Mesothelial cell of epicardium (in vitro differentiated cells): Measurements from ENCODE around the gene YBEY. TPM values are rescaled to one million over a fixed set of nuclear protein-coding genes. Genes with fewer than 3 reads are reported as not detected.
A peak's percentile ranks its signal among the peaks of the same experiment; 100 is the strongest.

Experiments
- DNase-seq, 2 experiments: peaks; one replicate each; pipeline ENCODE4 v3.0.0; 2021; ENCODE audit warnings: low spot score in 2 of 2; ENCODE audit not compliant: unreplicated experiment in 2 of 2
- H3K27ac Mint-ChIP-seq: 2 replicates; pipeline ENCODE4 v1.8.0; 2021; ENCODE audit warnings: mixed read lengths
- H3K27me3 Mint-ChIP-seq: 2 replicates; pipeline ENCODE4 v1.8.0; 2021; ENCODE audit warnings: low read depth, mixed read lengths
- H3K36me3 Mint-ChIP-seq: 2 replicates; pipeline ENCODE4 v1.8.0; 2021; ENCODE audit warnings: mixed read lengths
- H3K4me1 Mint-ChIP-seq: 2 replicates; pipeline ENCODE4 v1.8.0; 2021; ENCODE audit warnings: mixed read lengths
- H3K4me3 Mint-ChIP-seq: 2 replicates; pipeline ENCODE4 v1.8.0; 2021; ENCODE audit warnings: mild to moderate bottlenecking, moderate library complexity, mixed read lengths
- H3K9me3 Mint-ChIP-seq: 2 replicates; pipeline ENCODE4 v1.8.0; 2021; ENCODE audit warnings: mixed read lengths
- total RNA-seq: library from RNA; stranded (reverse); gene quantifications from 3 replicates; pipeline ENCODE4 v1.2.1, GENCODE V29; 2021
- TF ChIP-seq, protein P1 (sequence below): fragments of 200-600 bp; sonication (generic); IDR thresholded peaks from one replicate; pipeline ENCODE4 v1.5.0; 2021; ENCODE audit warnings: antibody characterized with exemption; ENCODE audit not compliant: unreplicated experiment

Gene YBEY
- total RNA-seq, 1 donor from 2014 or later, result 18.4 TPM

- Mint-ChIP-seq H3K27ac (peak overlapping the region; percentile 41), H3K4me3 (peak overlapping the region; percentile 77), H3K36me3 (peaks cover 9% of the 10 kb centered on the region), H3K9me3 (no peaks in the 10 kb centered on the region), H3K27me3 (no peaks in the 10 kb centered on the region), H3K4me1 (peaks cover 32% of the 10 kb centered on the region)
- TF ChIP-seq, protein P1, sequence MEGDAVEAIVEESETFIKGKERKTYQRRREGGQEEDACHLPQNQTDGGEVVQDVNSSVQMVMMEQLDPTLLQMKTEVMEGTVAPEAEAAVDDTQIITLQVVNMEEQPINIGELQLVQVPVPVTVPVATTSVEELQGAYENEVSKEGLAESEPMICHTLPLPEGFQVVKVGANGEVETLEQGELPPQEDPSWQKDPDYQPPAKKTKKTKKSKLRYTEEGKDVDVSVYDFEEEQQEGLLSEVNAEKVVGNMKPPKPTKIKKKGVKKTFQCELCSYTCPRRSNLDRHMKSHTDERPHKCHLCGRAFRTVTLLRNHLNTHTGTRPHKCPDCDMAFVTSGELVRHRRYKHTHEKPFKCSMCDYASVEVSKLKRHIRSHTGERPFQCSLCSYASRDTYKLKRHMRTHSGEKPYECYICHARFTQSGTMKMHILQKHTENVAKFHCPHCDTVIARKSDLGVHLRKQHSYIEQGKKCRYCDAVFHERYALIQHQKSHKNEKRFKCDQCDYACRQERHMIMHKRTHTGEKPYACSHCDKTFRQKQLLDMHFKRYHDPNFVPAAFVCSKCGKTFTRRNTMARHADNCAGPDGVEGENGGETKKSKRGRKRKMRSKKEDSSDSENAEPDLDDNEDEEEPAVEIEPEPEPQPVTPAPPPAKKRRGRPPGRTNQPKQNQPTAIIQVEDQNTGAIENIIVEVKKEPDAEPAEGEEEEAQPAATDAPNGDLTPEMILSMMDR, result no peak
- DNase-seq, result peak; percentile 47 to 67
These were observed 39.2 kb downstream of the YBEY start for GRCh38 chr21:46325073-46325912.

- TF ChIP-seq, protein P1, result no peak
- peaks cover 13% of the 10 kb centered on the region for H3K36me3 Mint-ChIP-seq
- H3K4me1 Mint-ChIP-seq, result peaks cover 24% of the 10 kb centered on the region
- DNase-seq, result no peak
- H3K27ac Mint-ChIP-seq, result peak overlapping the region; percentile 67
- no peak overlapping the region for H3K4me3 Mint-ChIP-seq
- no peaks in the 10 kb centered on the region for H3K9me3 Mint-ChIP-seq
- H3K27me3 Mint-ChIP-seq, result no peaks in the 10 kb centered on the region
These were observed 40.1 kb downstream of the YBEY start for GRCh38 chr21:46326110-46326703.

DNA sequence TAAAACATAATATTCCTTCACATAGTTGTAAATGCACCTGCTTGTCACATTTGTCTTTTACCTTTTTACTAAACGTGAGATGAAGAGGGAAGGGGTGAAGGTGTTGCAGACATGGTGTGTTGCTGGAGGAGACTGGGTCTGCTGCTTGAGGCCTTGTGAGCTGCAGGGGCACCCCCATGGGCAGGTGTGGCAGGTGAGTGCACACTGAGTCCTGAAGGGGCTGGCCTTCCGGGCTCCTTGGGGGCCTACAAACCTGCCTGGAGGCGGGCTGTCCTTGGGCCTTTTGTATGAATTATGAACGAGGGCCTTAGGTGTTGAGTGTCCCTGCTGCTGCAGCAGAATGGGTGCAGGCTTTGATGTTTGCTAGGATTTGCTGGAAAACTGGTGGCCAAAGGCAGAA, 41.6 kb downstream of the YBEY start:
- TF ChIP-seq, protein P1, result no peak
- no peak overlapping the region for H3K27ac Mint-ChIP-seq
- peaks cover 19% of the 10 kb centered on the region for H3K36me3 Mint-ChIP-seq
- H3K4me3 Mint-ChIP-seq, result no peak overlapping the region
- H3K9me3 Mint-ChIP-seq, result no peaks in the 10 kb centered on the region
- DNase-seq, result no peak
- peaks cover 11% of the 10 kb centered on the region for H3K4me1 Mint-ChIP-seq
- no peaks in the 10 kb centered on the region for H3K27me3 Mint-ChIP-seq

DNA sequence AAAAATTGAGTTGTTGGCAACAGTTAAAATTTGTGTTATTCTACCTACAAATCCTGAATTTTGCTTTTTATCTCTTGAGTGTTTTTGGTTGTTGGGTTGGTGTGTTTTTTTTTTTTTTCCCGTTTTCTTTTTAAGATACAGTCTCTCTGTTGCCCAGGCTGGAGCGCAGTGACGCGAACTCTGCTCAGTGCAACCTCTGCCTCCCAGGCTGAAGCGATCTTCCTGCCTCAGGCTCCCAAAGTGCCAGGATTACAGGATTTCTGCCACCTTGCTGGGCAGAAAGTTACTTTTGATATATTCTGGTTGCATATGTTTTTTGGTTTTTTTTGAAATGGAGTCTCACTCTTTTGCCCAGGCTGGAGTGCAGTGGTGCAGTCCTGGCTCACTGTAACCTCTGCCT, 42.0 kb downstream of the YBEY start:
- Mint-ChIP-seq H3K4me1 (peaks cover 11% of the 10 kb centered on the region), H3K9me3 (no peaks in the 10 kb centered on the region), H3K27ac (no peak overlapping the region), H3K36me3 (peaks cover 19% of the 10 kb centered on the region), H3K4me3 (no peak overlapping the region), H3K27me3 (no peaks in the 10 kb centered on the region)
- DNase-seq, result no peak
- TF ChIP-seq, protein P1, result no peak

GRCh38 chr21:46329796-46330195, 43.7 kb downstream of the YBEY start:
- H3K27me3 Mint-ChIP-seq, result no peaks in the 10 kb centered on the region
- no peak overlapping the region for H3K27ac Mint-ChIP-seq
- peaks cover 20% of the 10 kb centered on the region for H3K36me3 Mint-ChIP-seq
- TF ChIP-seq, protein P1, result no peak
- H3K4me1 Mint-ChIP-seq, result peaks cover 11% of the 10 kb centered on the region
- no peaks in the 10 kb centered on the region for H3K9me3 Mint-ChIP-seq
- H3K4me3 Mint-ChIP-seq, result no peak overlapping the region
- DNase-seq, result no peak
